RWPE2 (cell line): ENCODE data around the gene MAP3K2.

Source experiments
- ATAC-seq: fragments of 200-7000 bp; cut with Tn5 transposase; 3 replicates; pipeline ENCODE4 v1.9.1; 2021; ENCODE audit warnings: low read depth
- DNase-seq: peaks from one replicate; pipeline ENCODE4 v3.0.0-alpha.2; 2020; ENCODE audit warnings: low spot score
- H3K27ac ChIP-seq: fragments of 450-650 bp; 2 replicates; pipeline ENCODE4 v1.5.1; 2017; ENCODE audit warnings: mild to moderate bottlenecking; ENCODE audit not compliant: poor library complexity, severe bottlenecking
- H3K27me3 ChIP-seq: fragments of 250-450 bp; sonication (Bioruptor Pico); 2 replicates; pipeline ENCODE4 v1.5.1; 2021; ENCODE audit warnings: mild to moderate bottlenecking, moderate library complexity; ENCODE audit not compliant: insufficient read depth, poor library complexity, severe bottlenecking
- H3K36me3 ChIP-seq: fragments of 250-450 bp; sonication (Bioruptor Pico); 2 replicates; pipeline ENCODE4 v1.5.1; 2020; ENCODE audit warnings: low read depth, mild to moderate bottlenecking, moderate library complexity
- H3K4me1 ChIP-seq: fragments of 250-450 bp; sonication (Bioruptor Pico); 2 replicates; pipeline ENCODE4 v1.5.1; 2021; ENCODE audit warnings: mild to moderate bottlenecking, moderate library complexity; ENCODE audit not compliant: insufficient read depth, poor library complexity, severe bottlenecking
- H3K4me3 ChIP-seq: fragments of 250-450 bp; sonication (Bioruptor Pico); 2 replicates; pipeline ENCODE4 v1.5.1; 2021; ENCODE audit warnings: mild to moderate bottlenecking, moderate library complexity; ENCODE audit not compliant: severe bottlenecking
- H3K9me3 ChIP-seq: fragments of 250-450 bp; sonication (Bioruptor Pico); 2 replicates; pipeline ENCODE4 v1.5.1; 2021; ENCODE audit warnings: mild to moderate bottlenecking, moderate library complexity; ENCODE audit not compliant: severe bottlenecking
- TF ChIP-seq, protein P1 (sequence below): fragments of 450-650 bp; IDR thresholded peaks from one replicate; pipeline ENCODE4 v1.5.1; 2017; ENCODE audit warnings: mild to moderate bottlenecking, moderate library complexity; ENCODE audit not compliant: poor library complexity, severe bottlenecking

The MAP3K2 gene

DNA sequence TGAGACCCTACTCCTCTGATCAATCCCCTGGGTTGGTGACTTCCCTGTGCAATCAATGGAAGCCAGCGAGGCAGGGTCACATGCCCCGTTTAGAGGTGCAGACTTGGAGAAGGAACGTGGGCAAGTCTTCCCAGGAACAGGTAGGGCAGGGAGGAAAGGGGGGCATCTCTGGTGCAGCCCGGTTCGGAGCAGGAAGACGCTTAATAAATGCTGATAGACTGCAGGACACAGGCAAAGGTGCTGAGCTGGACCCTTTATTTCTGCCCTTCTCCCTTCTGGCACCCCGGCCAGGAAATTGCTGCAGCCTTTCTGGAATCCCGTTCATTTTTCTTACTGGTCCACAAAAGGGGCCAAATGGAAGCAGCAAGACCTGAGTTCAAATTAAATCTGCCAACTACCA, 29.6 kb upstream of the MAP3K2 start:
- Histone ChIP-seq H3K27me3 (no peaks in the 10 kb centered on the region), H3K4me3 (no peak overlapping the region), H3K27ac (no peak overlapping the region), H3K4me1 (peaks cover 31% of the 10 kb centered on the region), H3K9me3 (no peaks in the 10 kb centered on the region), H3K36me3 (no peaks in the 10 kb centered on the region)
- TF ChIP-seq, protein P1, sequence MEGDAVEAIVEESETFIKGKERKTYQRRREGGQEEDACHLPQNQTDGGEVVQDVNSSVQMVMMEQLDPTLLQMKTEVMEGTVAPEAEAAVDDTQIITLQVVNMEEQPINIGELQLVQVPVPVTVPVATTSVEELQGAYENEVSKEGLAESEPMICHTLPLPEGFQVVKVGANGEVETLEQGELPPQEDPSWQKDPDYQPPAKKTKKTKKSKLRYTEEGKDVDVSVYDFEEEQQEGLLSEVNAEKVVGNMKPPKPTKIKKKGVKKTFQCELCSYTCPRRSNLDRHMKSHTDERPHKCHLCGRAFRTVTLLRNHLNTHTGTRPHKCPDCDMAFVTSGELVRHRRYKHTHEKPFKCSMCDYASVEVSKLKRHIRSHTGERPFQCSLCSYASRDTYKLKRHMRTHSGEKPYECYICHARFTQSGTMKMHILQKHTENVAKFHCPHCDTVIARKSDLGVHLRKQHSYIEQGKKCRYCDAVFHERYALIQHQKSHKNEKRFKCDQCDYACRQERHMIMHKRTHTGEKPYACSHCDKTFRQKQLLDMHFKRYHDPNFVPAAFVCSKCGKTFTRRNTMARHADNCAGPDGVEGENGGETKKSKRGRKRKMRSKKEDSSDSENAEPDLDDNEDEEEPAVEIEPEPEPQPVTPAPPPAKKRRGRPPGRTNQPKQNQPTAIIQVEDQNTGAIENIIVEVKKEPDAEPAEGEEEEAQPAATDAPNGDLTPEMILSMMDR: no peak
- ATAC-seq (no peak), DNase-seq (no peak)

DNA sequence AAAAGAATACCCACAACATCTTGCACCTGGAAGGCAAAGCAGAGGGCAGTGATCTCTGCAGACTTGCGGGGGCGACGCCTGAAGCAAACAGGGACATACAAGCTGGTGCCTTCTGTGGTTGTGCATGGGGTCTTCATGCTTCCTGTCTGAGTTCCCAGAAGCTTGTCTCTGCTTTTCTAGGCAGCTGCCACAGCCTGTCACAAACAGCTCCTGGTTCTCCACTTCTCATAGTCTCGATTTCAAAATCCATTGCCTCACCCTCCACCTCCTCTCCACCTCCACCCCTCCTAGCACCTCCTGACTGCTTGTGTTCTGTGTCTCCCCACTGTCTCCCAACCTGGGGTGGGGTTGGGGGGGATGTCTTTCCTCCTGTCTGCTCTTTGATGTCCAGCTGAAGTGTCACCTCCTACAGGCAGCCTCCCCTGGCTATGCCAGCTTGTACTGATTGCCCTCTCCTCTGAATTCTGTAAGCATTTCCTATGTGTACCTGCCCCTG, 28.8 kb upstream of the MAP3K2 start:
- H3K27me3 ChIP-seq: no peaks in the 10 kb centered on the region

DNA sequence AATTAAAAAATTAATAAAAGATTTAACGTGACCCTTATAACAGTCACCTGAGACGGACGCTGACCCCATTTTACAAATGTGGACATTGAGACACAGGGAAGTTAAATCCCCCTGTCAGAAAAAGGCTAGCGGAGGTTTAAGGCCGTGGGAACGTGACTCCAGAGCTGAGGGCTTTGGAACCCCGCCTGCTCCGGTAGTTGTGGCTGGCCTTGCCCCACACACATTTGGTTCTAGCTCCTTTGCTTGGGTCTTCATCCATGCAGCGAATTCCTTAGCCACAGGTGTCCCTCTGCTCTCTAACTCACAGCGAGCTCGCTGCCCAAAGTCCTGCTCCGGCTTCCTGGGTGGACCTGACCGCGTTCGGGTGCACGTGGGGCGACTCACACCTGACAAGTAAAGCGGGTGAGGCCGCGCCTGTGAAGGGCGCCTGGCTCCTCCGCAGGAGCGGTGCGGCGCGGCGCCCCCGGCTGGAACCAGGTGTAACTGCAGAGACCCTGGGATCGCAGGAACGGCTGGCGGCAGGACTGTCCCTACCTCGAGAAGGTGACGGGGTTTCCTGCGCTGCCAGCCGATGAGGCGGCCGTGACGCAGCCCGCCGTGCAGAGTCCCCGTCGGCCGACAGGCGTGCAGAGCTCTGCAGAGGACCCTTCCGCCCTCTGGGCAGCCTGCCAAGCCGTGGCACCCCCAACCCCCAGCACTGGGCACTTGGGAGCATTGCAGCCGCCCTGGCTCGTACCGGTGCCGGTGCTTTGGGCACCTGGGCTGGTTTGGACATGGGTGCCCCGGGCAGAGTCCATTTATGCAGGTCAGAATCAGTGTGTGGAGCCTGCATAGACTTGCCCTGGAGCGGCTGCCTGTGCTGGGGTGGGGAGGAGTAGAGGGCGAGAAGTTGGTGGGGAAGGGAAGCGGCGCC, 28.1 kb upstream of the MAP3K2 start:
- TF ChIP-seq, protein P1: peak; percentile 66

More for the DNA sequence above, 28.8 kb upstream of the MAP3K2 start:
- no peaks in the 10 kb centered on the region for H3K9me3 ChIP-seq
- peaks cover 40% of the 10 kb centered on the region for H3K4me1 ChIP-seq
- ATAC-seq (peak; percentile 9; the same call in 1 of the 3 replicates), DNase-seq (no peak)
- TF ChIP-seq, protein P1: no peak
- H3K27ac ChIP-seq: peak overlapping the region; percentile 56
- no peak overlapping the region for H3K4me3 ChIP-seq
- no peaks in the 10 kb centered on the region for H3K36me3 ChIP-seq

DNA sequence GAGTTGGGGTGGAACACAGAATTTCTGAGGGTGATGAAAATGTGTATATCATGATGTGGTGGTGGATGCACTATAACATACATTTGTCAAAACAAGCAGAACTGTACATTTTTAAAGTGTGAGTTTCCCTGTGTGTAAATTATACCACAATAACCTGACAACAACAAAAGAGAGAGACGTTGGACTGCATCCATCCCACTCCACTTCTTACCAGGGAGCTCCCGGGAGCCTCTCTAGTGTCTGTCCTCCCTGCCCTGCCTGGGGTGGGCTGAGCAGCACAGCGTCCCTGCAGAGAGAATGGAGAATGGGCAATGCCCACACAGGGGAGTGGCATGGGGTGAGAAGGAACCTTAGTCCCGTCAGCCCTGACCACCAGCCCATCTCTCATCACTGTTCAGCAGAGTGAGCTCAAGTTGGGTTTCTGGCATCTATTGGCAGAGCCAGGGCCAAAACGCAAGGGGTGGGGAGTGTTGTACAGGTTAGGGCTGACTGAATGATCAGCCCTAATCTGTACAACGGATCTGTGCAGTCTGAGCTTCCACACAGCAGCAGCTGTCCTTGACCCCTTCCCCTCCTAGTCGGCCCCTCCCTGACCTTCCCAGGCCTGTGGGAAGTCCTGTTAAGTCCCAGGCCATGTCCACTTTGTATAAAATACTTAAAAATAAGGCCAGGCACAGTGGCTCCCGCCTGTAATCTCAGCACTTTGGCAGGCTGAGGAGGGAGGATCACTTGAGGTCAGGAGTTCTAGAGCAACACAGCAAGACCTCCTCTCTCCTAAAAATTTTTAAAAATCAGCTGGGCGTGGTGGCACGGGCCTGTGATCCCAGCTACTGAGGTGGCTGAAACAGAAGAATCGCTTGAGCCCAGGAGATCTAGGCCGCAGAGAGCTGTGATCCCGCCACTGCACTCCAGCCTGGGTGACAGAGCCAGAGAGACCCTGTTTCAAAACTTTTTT, 27.1 kb upstream of the MAP3K2 start:
- no peak for DNase-seq
- H3K4me1 ChIP-seq: peaks cover 51% of the 10 kb centered on the region

More for the DNA sequence above, 28.1 kb upstream of the MAP3K2 start:
- H3K36me3 ChIP-seq: no peaks in the 10 kb centered on the region
- H3K27ac ChIP-seq: peak overlapping the region; percentile 56
- no peaks in the 10 kb centered on the region for H3K27me3 ChIP-seq
- H3K4me3 ChIP-seq: peak overlapping the region; percentile 7
- H3K4me1 ChIP-seq: peaks cover 47% of the 10 kb centered on the region
- DNase-seq (no peak), ATAC-seq (peak; percentile 51)
- no peaks in the 10 kb centered on the region for H3K9me3 ChIP-seq

More for the DNA sequence above, 27.1 kb upstream of the MAP3K2 start:
- Histone ChIP-seq H3K9me3 (no peaks in the 10 kb centered on the region), H3K27ac (peak overlapping the region; percentile 56), H3K27me3 (no peaks in the 10 kb centered on the region), H3K4me3 (no peak overlapping the region), H3K36me3 (no peaks in the 10 kb centered on the region)
- no peak for ATAC-seq
- TF ChIP-seq, protein P1: no peak
